HG03108 (cell line): ENCODE measurements around the gene GPSM1.

ENCODE experiments used
- ATAC-seq: cut with Tn5 transposase; IDR thresholded peaks from one replicate; pipeline ENCODE4 v1.9.1; 2021; ENCODE audit warnings: moderate library complexity; ENCODE audit not compliant: unreplicated experiment

Gene GPSM1

DNA sequence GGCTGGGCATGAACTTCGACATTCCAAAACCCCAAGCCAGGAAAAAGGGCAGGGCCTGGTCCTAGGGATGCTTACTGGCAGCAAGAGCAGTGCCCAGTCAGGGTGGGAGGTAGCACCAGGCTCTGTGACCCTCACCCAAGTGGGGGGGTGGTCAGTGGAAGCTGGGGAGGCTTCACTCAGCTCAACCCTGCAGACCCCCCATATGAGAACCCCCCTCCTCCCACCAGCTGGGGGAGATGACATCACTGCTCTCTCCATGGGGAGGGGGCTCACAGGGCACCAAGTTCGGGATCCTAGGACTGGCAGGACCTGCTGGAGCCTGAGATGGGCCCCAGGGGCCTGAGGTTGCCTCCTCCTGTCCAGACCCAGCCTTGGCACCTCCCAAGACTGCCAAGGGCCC, 31.5 kb downstream of the GPSM1 start:
- no peak for ATAC-seq

DNA sequence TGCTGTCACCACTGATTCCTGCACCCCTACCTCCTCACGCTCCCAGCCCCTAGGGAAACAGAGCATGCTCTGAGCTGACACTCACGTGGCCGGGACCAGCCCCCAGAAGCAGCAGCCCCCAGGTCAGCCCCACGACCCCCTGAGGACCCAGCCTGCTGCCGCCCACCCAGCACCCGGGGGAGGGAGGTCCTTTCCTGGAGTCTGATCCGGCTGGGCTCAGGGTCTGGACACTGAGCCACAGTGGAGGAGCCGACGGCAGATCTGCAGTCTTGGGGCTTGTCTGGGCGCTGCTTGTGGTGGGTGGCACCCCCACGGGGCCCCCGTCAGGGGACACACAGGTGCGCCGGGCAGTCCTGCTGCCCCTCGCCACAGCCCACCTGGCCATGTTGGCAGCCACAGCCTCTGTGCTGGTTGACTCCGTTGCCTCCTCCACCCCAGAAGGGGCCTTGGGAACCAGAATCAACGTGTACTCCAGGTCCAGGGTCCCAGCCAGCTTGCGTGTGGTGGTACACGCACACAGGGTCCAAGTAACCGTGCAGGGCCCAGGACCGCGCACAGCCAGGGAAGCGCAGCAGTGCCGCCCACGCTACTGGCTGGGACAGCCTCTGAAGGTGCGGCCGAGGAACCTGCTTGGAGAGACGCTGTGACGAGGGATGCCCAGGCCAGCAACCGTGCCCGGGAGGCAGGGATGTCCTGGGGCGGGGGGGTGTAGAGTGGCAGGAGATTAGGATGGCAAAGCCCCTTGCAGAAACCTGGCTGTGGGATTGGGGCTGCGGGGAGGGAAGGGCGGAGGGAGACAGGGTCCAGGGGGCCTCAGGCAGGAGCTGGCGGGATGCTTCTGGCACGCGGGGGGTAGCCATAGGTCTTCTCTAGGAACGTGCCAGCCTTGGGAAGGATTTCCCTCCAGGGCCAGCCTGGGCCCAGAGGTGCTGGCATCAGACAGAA, 32.7 kb downstream of the GPSM1 start:
- ATAC-seq: no peak

GRCh38 chr9:136361047-136361753, 33.9 kb downstream of the GPSM1 start:
- no peak for ATAC-seq

- ATAC-seq: no peak
These were observed 34.6 kb downstream of the GPSM1 start for GRCh38 chr9:136361754-136362449.

GRCh38 chr9:136362450-136362784, 35.1 kb downstream of the GPSM1 start:
- no peak for ATAC-seq

- peak; percentile 83 for ATAC-seq
These were observed 36.0 kb downstream of the GPSM1 start, which contains the start of gene DNLZ for GRCh38 chr9:136363106-136363948. TSS of gene DNLZ (minus strand) at chr9:136363744. CDS start at chr9:136363714, 30 bp downstream.

- ATAC-seq: no peak
These were observed 36.8 kb downstream of the GPSM1 start for GRCh38 chr9:136363949-136364748.

DNA sequence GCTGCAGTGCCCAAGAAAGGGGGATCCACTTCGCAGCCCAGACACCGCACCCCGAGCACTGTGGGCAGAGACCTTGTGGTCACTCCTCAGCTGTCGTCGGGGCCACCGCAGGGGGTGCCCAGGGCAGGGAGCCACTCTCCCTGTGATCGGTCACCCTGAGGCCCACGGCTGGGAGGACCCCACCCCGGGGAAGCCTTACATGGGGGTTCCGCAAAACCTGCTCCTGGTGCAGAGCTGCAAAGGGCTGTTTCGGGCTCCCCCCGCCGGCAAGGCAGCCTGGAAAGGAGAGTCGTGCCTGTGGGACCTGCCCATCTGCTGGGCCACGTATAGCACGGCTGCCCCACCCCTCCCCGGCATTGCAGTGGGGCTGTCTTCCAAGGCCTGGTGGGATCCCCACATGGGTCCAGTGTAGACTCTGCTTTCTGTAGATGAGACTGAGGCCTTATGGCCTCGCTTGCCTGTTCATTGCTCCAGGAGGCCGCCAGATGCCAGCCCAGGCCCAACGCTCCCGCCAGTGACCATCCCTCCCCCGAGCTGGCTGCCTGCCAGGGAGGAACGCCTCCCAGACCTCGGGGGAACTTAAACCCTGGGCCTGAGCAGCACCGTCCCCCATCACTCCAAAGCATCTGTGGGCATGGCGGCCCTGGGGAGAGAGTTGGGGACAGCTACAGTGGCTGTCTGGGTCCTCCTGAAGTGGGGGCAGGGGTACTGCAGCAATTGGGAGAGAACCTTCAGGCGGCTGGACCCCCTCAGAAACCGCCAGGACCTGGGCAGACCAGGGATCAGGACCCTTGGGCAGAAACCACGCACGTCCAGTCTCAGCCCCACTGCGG, 37.8 kb downstream of the GPSM1 start:
- ATAC-seq: no peak

GRCh38 chr9:136365775-136366222, 38.5 kb downstream of the GPSM1 start:
- no peak for ATAC-seq

GRCh38 chr9:136366826-136367225, 39.5 kb downstream of the GPSM1 start:
- ATAC-seq: no peak

DNA sequence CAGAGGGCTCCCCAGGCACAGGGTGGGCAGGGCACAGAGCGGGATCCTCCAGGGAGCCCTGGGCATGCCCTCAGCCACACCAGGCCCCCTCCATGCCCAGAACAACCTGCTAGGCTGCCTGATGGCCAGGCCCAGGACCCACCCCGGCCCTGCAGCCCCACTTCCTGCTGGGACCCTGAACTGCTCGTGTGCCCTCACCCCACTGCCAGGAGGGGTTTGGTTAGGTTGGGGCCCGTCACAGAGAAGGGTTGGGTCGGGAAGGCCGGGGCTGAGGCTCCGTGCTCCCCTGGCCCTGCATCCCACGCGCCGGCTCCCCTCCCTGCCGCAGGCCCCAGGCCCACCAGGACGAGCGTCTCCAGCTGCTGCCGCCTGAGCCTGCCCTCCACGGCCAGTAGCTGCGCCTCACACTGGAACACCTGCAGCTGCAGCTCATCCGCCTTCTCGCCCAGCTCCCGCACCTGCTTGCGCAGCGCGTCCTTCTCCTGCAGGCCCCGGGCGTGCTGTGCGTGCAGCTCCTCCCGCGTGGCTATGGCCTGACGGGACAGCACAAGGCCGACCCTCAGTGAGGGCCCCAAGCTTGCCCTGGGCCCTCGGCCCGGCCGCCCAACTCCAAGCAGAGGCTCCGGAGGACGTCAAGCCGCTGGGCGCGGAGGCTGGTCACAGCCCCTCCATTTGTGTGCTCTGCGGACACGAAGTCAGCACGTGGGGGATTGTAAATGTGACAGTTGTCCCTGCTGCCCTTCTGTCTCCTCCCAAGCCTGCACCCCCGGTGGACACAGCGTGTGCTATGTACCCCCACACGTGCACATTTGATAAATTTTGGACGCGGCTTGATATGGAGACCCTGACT, 40.2 kb downstream of the GPSM1 start:
- no peak for ATAC-seq

DNA sequence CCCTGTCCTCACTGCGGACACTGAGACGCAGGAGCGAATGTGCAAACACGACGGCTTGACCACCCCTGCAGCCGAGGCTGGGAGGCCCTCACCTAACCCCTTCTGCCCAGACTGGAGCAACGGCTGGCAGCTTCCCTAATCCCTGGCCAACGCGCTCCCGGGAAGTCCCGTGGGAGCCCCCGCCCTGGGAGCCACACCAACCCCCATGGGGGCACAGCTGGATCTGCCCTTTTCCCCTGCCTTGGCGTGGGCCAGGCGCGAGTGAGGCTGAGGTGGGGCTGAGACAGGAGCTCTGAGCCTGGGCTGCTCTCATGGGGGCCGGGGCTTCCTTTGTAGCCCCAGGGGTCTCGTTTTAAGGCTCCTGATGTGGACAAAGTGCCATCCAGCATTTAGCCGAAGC, 40.9 kb downstream of the GPSM1 start:
- ATAC-seq: no peak

- ATAC-seq: no peak
These were observed 42.7 kb downstream of the GPSM1 start for GRCh38 chr9:136370037-136370436.

DNA sequence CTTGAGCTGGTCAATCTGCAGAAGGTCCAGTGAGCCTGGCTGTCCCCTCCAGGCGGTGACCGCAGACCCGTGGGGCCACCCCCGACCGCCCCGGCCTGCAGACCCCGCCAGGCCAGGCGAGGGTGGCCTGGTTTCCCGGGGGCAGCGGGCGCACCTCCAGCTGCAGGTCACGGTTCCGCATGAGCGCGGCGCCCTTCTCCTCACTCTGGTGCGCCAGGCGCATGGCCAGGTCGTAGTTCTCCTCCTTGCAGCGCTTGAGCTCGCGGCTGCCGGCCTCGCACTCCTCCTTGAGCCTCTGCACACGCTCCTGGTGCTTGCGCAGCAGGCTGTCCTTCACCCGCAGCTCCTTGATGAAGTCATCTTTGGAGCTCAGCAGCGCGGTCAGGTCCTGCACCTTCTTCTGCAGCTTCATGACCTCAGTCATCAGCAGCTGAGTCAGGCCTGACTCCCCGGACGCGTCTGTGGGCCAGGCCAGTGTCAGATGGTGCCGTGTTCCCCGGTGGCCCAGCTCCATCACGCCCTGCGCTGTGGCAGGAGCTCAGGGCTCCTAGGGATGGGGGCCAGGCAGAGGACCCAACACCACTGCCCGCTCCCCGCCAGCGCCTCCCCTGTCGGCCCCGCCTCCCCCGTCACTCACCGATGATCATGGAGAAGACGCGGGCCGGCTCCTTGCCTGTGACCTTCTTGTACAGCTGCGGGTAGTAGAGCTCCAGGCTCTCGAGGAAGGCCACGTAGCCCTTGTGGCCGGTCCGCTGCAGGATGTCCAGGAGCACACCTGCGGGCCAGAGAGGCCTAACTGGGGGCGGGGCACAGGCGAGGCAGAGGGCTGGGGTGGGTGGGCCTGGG, 43.6 kb downstream of the GPSM1 start:
- ATAC-seq: no peak

GRCh38 chr9:136371533-136371880, 44.2 kb downstream of the GPSM1 start:
- ATAC-seq: no peak

- no peak for ATAC-seq
These were observed 44.7 kb downstream of the GPSM1 start for GRCh38 chr9:136372006-136372405.
